Measurements from ENCODE around the gene TGFBR1. TPM values are rescaled to one million over a fixed set of nuclear protein-coding genes. Genes with fewer than 3 reads are reported as not detected.

Gene TGFBR1
- total RNA-seq, 4 donors from 2014 or later = 24.0 to 37.4 (median 31.8) TPM

DNA sequence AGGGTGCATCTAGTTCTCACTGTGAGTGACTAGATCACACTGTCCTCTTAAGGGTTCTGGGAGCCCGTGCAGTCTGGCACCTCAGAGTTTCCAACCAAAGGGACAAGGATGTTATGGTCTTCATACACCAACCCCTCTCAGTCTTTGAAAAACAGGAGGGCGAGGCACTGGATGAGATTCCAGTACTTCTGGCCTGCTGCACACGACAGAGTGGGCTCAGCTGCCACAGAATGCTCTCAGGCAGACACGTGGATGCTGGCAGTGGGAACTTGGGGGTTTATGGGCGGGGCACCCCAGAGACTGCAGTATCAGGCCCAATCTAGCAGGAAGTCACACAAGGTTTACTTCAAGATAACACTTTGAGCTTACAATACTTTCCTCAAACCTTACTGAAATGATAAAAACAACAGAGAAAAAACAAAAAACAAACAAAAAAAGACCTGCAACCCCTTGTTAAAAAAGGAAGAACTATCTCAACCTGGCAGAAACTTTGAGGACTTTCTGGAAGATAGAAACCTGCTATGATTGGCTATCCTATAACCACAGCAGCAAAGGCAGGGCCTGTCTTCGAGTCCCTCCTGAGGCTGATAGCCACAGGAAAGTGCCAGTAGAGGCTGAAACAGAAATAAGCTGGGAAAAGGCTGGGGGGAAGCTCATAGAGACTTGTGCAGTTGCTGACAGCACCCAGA is 28.3 kb upstream of the TGFBR1 start:
- Histone ChIP-seq H3K4me3 (no peak overlapping the region), H3K27ac (peak overlapping the region in 1 of 4 donors; percentile 10)

DNA sequence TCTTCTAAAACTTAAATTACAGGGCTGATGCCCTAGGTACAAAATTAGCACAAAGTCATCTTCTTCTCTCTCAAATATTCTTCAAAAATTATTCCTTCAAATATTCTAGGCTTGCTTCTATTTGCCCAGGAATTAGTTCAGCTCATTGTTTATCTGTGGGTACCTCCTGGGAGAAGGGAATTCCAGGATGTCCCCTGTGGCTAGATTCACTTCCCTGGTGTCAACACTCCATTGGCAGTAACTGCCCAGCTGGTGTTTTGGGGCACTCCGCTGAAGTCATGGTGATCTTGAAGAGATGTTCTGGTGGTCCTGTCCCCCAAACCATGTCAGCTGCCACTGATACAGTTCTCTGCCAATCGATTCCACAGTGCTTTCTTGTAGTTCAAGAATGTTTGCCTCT is 26.2 kb upstream of the TGFBR1 start:
- no peaks in the 10 kb centered on the region for H3K27me3 ChIP-seq
- 72 to 87% methylated on average over 2 of the region's 2 CpGs for WGBS, 2 donors
- TF ChIP-seq, protein P1, sequence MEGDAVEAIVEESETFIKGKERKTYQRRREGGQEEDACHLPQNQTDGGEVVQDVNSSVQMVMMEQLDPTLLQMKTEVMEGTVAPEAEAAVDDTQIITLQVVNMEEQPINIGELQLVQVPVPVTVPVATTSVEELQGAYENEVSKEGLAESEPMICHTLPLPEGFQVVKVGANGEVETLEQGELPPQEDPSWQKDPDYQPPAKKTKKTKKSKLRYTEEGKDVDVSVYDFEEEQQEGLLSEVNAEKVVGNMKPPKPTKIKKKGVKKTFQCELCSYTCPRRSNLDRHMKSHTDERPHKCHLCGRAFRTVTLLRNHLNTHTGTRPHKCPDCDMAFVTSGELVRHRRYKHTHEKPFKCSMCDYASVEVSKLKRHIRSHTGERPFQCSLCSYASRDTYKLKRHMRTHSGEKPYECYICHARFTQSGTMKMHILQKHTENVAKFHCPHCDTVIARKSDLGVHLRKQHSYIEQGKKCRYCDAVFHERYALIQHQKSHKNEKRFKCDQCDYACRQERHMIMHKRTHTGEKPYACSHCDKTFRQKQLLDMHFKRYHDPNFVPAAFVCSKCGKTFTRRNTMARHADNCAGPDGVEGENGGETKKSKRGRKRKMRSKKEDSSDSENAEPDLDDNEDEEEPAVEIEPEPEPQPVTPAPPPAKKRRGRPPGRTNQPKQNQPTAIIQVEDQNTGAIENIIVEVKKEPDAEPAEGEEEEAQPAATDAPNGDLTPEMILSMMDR (IDR thresholded peaks at IDR 0.05) = no peak
- TF ChIP-seq EP300 (IDR thresholded peaks at IDR 0.05) (no peak), POLR2A (IDR thresholded peaks at IDR 0.05) (no peak)
- H3K4me3 ChIP-seq = no peak overlapping the region
- no peaks in the 10 kb centered on the region for H3K9me3 ChIP-seq
- H3K36me3 ChIP-seq = no peaks in the 10 kb centered on the region
- H3K27ac ChIP-seq = no peak overlapping the region
- DNase-seq (ENCODE audit: low spot score in 2 of 2) = no peak
- peaks cover 0 to 6% (median 3%) of the 10 kb centered on the region in 4 donors for H3K4me1 ChIP-seq

More for the DNA sequence above, 28.3 kb upstream of the TGFBR1 start:
- no peak for DNase-seq (ENCODE audit: low spot score in 2 of 2)
- no peaks in the 10 kb centered on the region for H3K36me3 ChIP-seq
- H3K27me3 ChIP-seq = no peaks in the 10 kb centered on the region
- no peaks in the 10 kb centered on the region for H3K9me3 ChIP-seq
- TF ChIP-seq POLR2A (IDR thresholded peaks at IDR 0.05) (no peak), EP300 (IDR thresholded peaks at IDR 0.05) (no peak)
- TF ChIP-seq, protein P1 (IDR thresholded peaks at IDR 0.05) = no peak
- H3K4me1 ChIP-seq = peaks cover 0 to 6% (median 3%) of the 10 kb centered on the region in 4 donors
- 50 to 52% methylated on average over 6 of the region's 6 CpGs for WGBS, 2 donors

DNA sequence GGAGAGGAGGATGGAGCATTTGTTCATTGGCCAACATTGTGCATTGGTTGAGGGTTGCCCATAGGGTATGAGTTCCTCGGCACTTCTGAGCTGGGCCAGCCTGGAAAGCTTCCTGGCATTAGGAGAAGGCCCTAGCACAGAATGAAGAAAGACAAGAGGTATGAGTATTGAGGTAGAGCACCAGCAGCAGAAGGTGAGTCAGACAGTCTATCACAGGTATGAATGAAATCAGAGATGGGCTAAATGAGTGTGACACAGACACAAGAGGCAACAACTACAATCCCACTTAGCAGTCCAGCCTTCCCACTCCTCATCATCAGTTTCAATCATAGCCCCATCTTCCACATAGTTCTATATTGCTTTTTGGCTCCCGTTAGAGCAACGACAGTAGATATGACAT is 25.4 kb upstream of the TGFBR1 start:
- Histone ChIP-seq H3K9me3 (no peaks in the 10 kb centered on the region), H3K27ac (no peak overlapping the region), H3K27me3 (no peaks in the 10 kb centered on the region), H3K4me3 (no peak overlapping the region), H3K36me3 (no peaks in the 10 kb centered on the region), H3K4me1 (peaks cover 0 to 6% (median 3%) of the 10 kb centered on the region in 4 donors)
- DNase-seq (ENCODE audit: low spot score in 2 of 2) = no peak
- WGBS, 2 donors = 85 to 89% methylated on average over 3 of the region's 3 CpGs
- TF ChIP-seq, protein P1 (IDR thresholded peaks at IDR 0.05) = no peak
- TF ChIP-seq EP300 (IDR thresholded peaks at IDR 0.05) (no peak), POLR2A (IDR thresholded peaks at IDR 0.05) (no peak)

DNA sequence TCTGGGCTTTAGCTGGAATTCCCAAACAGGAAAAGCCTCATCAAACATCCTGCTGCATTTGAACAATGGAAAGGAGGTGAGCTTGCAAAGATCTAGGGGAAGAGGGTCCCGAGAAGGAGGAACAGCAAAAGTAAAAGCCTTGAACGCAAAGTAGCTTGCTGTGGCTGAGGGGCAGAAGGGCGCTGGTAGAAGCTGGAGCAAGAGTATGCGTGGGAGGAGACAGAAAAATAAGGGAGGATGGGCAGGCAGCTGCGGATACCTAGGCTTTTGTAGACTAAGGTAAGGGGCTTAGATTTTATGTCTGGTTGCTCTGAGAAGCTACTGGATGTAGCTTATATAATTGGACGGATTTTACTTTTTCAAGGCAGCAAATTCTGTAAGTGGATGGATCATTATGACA is 21.9 kb upstream of the TGFBR1 start:
- H3K27ac ChIP-seq = no peak overlapping the region
- H3K4me1 ChIP-seq = peaks cover 0 to 6% (median 0%) of the 10 kb centered on the region in 4 donors
- H3K36me3 ChIP-seq = no peaks in the 10 kb centered on the region
- DNase-seq (ENCODE audit: low spot score in 2 of 2) = no peak
- 75 to 81% methylated on average over 6 of the region's 6 CpGs for WGBS, 2 donors
- H3K9me3 ChIP-seq = no peaks in the 10 kb centered on the region
- no peaks in the 10 kb centered on the region for H3K27me3 ChIP-seq
- TF ChIP-seq EP300 (IDR thresholded peaks at IDR 0.05) = no peak
- no peak for TF ChIP-seq POLR2A (IDR thresholded peaks at IDR 0.05)
- TF ChIP-seq, protein P1 (IDR thresholded peaks at IDR 0.05) = no peak
- no peak overlapping the region for H3K4me3 ChIP-seq

All from tibial nerve (tissue), 4 donors.